ENCODE data around the gene SHISA6. TPM values are rescaled to one million over a fixed set of nuclear protein-coding genes. Genes with fewer than 3 reads are reported as not detected.

SHISA6 gene
- polyA plus RNA-seq, 1 donor (not counting 4 experiments of a cell fraction or from before 2014, with no cell fraction given) = 2.2 TPM

DNA sequence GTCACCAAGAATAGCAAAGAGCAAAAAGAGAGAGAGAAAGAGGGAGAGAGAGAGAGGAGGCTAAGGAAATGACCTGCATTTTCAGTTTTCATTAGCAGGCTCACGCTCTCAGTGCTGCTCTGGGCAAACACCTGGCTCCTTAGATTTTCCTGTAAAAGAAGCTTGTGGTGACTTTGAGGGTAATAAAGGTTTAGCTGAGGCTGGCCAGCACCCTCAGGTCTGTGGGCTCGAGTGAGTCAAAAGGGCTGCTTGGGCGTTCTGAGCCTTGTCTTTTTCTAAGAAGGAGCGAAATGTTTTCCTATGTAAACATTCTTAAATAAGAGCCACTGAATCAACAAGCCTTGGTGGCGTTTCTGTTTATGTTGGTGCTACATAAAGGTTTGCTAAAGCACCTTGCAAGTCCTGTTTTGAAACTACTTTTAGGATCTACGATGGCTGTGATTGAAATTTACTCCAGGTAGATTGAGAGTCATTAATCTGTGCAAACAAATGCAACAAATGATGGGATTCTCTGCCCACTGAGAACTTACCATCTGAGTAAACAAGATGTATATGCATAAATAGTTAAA lies 38.8 kb downstream of the SHISA6 start:
- DNase-seq (ENCODE audit: low read depth, low spot score) = no peak
- Histone ChIP-seq H3K9me3 (ENCODE audit: control insufficient read depth, low read depth, low read length) (no peaks in the 10 kb centered on the region), H3K4me1 (ENCODE audit: control insufficient read depth, extremely low read depth, insufficient read depth, low read length) (peaks cover 12% of the 10 kb centered on the region), H3K27ac (ENCODE audit: control insufficient read depth, insufficient read depth, low read length) (no peak overlapping the region), H3K36me3 (ENCODE audit: control insufficient read depth in 2 of 2, extremely low read depth in 1 of 2, insufficient read depth in 2 of 2, low read length in 2 of 2) (peaks cover 0 to 8% of the 10 kb centered on the region in 2 experiments), H3K9ac (ENCODE audit: control insufficient read depth, extremely low read depth, insufficient read depth, low read length) (no peak overlapping the region), H3K9me1 (ENCODE audit: control insufficient read depth, extremely low read depth, insufficient read depth, low read length) (no peaks in the 10 kb centered on the region), H3K4me3 (ENCODE audit: control insufficient read depth in 2 of 3, extremely low read depth in 1 of 3, insufficient read depth in 2 of 3, low read depth in 1 of 3, low read length in 3 of 3) (no peak overlapping the region), H3K27me3 (ENCODE audit: control insufficient read depth, extremely low read depth, insufficient read depth, low read length) (no peaks in the 10 kb centered on the region), H3K4me2 (ENCODE audit: control insufficient read depth, extremely low read depth, insufficient read depth, low read depth, low read length) (no peak overlapping the region), H4K20me1 (ENCODE audit: control insufficient read depth, extremely low read depth, insufficient read depth, low read length) (no peaks in the 10 kb centered on the region), H2AFZ (ENCODE audit: control insufficient read depth, low read length) (no peak overlapping the region), H3K79me2 (ENCODE audit: control insufficient read depth, insufficient read depth, low read length) (no peaks in the 10 kb centered on the region)
- dilution Hi-C loops (cut with MboI; ENCODE audit: extremely low pct_ligation_motif_present, low sequenced_read_pairs) = no loop called here
- TF ChIP-seq EZH2 (IDR thresholded peaks at IDR 0.05; ENCODE audit: low read length) = no peak
- TF ChIP-seq, protein P1, sequence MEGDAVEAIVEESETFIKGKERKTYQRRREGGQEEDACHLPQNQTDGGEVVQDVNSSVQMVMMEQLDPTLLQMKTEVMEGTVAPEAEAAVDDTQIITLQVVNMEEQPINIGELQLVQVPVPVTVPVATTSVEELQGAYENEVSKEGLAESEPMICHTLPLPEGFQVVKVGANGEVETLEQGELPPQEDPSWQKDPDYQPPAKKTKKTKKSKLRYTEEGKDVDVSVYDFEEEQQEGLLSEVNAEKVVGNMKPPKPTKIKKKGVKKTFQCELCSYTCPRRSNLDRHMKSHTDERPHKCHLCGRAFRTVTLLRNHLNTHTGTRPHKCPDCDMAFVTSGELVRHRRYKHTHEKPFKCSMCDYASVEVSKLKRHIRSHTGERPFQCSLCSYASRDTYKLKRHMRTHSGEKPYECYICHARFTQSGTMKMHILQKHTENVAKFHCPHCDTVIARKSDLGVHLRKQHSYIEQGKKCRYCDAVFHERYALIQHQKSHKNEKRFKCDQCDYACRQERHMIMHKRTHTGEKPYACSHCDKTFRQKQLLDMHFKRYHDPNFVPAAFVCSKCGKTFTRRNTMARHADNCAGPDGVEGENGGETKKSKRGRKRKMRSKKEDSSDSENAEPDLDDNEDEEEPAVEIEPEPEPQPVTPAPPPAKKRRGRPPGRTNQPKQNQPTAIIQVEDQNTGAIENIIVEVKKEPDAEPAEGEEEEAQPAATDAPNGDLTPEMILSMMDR (optimal IDR thresholded peaks at IDR 0.05 in 1 of 3, IDR thresholded peaks at IDR 0.05 in 1 of 3, conservative IDR thresholded peaks at IDR 0.05 in 1 of 3; ENCODE audit: extremely low read depth in 1 of 3, insufficient read depth in 2 of 3, low read length in 3 of 3) = no peak
- FAIRE-seq = no peak

- H3K36me3 ChIP-seq (ENCODE audit: control insufficient read depth in 2 of 2, extremely low read depth in 1 of 2, insufficient read depth in 2 of 2, low read length in 2 of 2) = peaks cover 0 to 5% of the 10 kb centered on the region in 2 experiments
- DNase-seq (ENCODE audit: low read depth, low spot score) (no peak), FAIRE-seq (no peak)
- no peaks in the 10 kb centered on the region for H3K79me2 ChIP-seq (ENCODE audit: control insufficient read depth, insufficient read depth, low read length)
- H3K4me3 ChIP-seq (ENCODE audit: control insufficient read depth in 2 of 3, extremely low read depth in 1 of 3, insufficient read depth in 2 of 3, low read depth in 1 of 3, low read length in 3 of 3) = no peak overlapping the region
- no peak for TF ChIP-seq EZH2 (IDR thresholded peaks at IDR 0.05; ENCODE audit: low read length)
- TF ChIP-seq, protein P1 (optimal IDR thresholded peaks at IDR 0.05 in 1 of 3, IDR thresholded peaks at IDR 0.05 in 1 of 3, conservative IDR thresholded peaks at IDR 0.05 in 1 of 3; ENCODE audit: extremely low read depth in 1 of 3, insufficient read depth in 2 of 3, low read length in 3 of 3) = no peak
- H4K20me1 ChIP-seq (ENCODE audit: control insufficient read depth, extremely low read depth, insufficient read depth, low read length) = no peaks in the 10 kb centered on the region
- H3K9ac ChIP-seq (ENCODE audit: control insufficient read depth, extremely low read depth, insufficient read depth, low read length) = no peak overlapping the region
- no peak overlapping the region for H3K4me2 ChIP-seq (ENCODE audit: control insufficient read depth, extremely low read depth, insufficient read depth, low read depth, low read length)
- H3K9me1 ChIP-seq (ENCODE audit: control insufficient read depth, extremely low read depth, insufficient read depth, low read length) = no peaks in the 10 kb centered on the region
- no peak overlapping the region for H2AFZ ChIP-seq (ENCODE audit: control insufficient read depth, low read length)
- dilution Hi-C loops (cut with MboI; ENCODE audit: extremely low pct_ligation_motif_present, low sequenced_read_pairs) = no loop called here
- H3K27me3 ChIP-seq (ENCODE audit: control insufficient read depth, extremely low read depth, insufficient read depth, low read length) = no peaks in the 10 kb centered on the region
- no peak overlapping the region for H3K27ac ChIP-seq (ENCODE audit: control insufficient read depth, insufficient read depth, low read length)
- peaks cover 12% of the 10 kb centered on the region for H3K4me1 ChIP-seq (ENCODE audit: control insufficient read depth, extremely low read depth, insufficient read depth, low read length)
- H3K9me3 ChIP-seq (ENCODE audit: control insufficient read depth, low read depth, low read length) = no peaks in the 10 kb centered on the region
Measured at GRCh38 chr17:11282586-11282985, 41.6 kb downstream of the SHISA6 start.
